K562 (cell line): ENCODE data around the gene HELT.
"Not testable (repeated sequence)": the region's sequence is repeated elsewhere in the genome, so short reads cannot be mapped to it uniquely, and the experiment has no call there.

Experiments
- CTCF ChIP-seq, 3 experiments: IDR thresholded peaks in 2 of 3; conservative IDR thresholded peaks in 1 of 3; 2 replicates each; pipeline ENCODE4 v1.5.1; 2011 to 2012; ENCODE audit warnings: low read length in 3 of 3, mild to moderate bottlenecking in 3 of 3, control low read depth in 2 of 3, improper control_type of control experiment in 1 of 3, inconsistent platforms in 1 of 3, low read depth in 1 of 3, mixed read lengths in 1 of 3, moderate library complexity in 1 of 3; ENCODE audit not compliant: insufficient read depth in 2 of 3
- ESRRB ChIP-seq: fragments of 250-450 bp; sonication (Bioruptor Pico); IDR thresholded peaks from 2 replicates; pipeline ENCODE4 v1.5.0; 2020; ENCODE audit warnings: mild to moderate bottlenecking, moderate library complexity, borderline replicate concordance
- GTF2A2 ChIP-seq: IDR thresholded peaks from 2 replicates; pipeline ENCODE4 v1.6.1; 2016; ENCODE audit warnings: mild to moderate bottlenecking, missing genetic modification characterization, missing compliant biosample characterization
- HLTF ChIP-seq: fragments of 450-650 bp; IDR thresholded peaks from 2 replicates; pipeline ENCODE4 v1.6.1; 2016
- KAT7 ChIP-seq: sonication (generic); formaldehyde crosslinking; IDR thresholded peaks from 2 replicates; pipeline ENCODE4 v1.8.0; 2022; ENCODE audit warnings: missing genetic modification reagents, mild to moderate bottlenecking, borderline replicate concordance
- KLF6 ChIP-seq: fragments of 250-450 bp; sonication (Bioruptor Pico); IDR thresholded peaks from 2 replicates; pipeline ENCODE4 v1.4.0; 2020; ENCODE audit warnings: mild to moderate bottlenecking, moderate library complexity, borderline replicate concordance
- MAZ ChIP-seq, 2 experiments: fragments of 450-650 bp in 1 of 2; sonication (generic) in 1 of 2; formaldehyde crosslinking; IDR thresholded peaks in 1 of 2; conservative IDR thresholded peaks in 1 of 2; 2 replicates each; pipeline versions ENCODE4 v1.4.0 to v1.5.0; 2020; ENCODE audit warnings: mild to moderate bottlenecking in 1 of 2, missing genetic modification reagents in 1 of 2
- SMARCA5 ChIP-seq: fragments of 450-650 bp; IDR thresholded peaks from 2 replicates; pipeline ENCODE4 v1.6.1; 2016
- TRIM24 ChIP-seq, 2 experiments: fragments of 450-650 bp; IDR thresholded peaks; 2 replicates each; pipeline ENCODE4 v1.6.1; 2016
- YY1 ChIP-seq, 3 experiments: IDR thresholded peaks; 2 replicates each; pipeline ENCODE4 v1.6.1; 2011; ENCODE audit warnings: low read length in 2 of 3, mild to moderate bottlenecking in 2 of 3, moderate library complexity in 2 of 3, borderline replicate concordance in 1 of 3, control low read depth in 1 of 3, low read depth in 1 of 3; ENCODE audit not compliant: insufficient read depth in 3 of 3, insufficient replicate concordance in 2 of 3, control insufficient read depth in 1 of 3, insufficient read length in 1 of 3; ENCODE audit errors: extremely low read depth in 1 of 3
- ZBED1 ChIP-seq: IDR thresholded peaks from 2 replicates; pipeline ENCODE4 v1.6.1; 2014
- ZC3H4 ChIP-seq: sonication (generic); formaldehyde crosslinking; IDR thresholded peaks from 2 replicates; pipeline ENCODE4 v1.9.0; 2021; ENCODE audit warnings: missing genetic modification reagents, borderline replicate concordance
- ZNF197 ChIP-seq: fragments of 200-800 bp; sonication (Bioruptor generic); IDR thresholded peaks from 2 replicates; pipeline ENCODE4 v1.6.1; 2016; ENCODE audit warnings: low read depth, missing genetic modification characterization, missing compliant biosample characterization
- ZNF239 ChIP-seq: fragments of 250-450 bp; sonication (Bioruptor Pico); IDR thresholded peaks from 2 replicates; pipeline ENCODE4 v1.4.0; 2020; ENCODE audit warnings: mild to moderate bottlenecking

GRCh38 chr4:185050286-185050685 lies 32.0 kb downstream of the HELT start:
- TF ChIP-seq ZNF197 (CRISPR knock-in tag); TRIM24 (IDR thresholded peaks at IDR 0.05); ZC3H4 (CRISPR knock-in tag); YY1 (IDR thresholded peaks at IDR 0.05; ENCODE audit: borderline replicate concordance in 1 of 3, control insufficient read depth in 1 of 3, extremely low read depth in 1 of 3, insufficient read depth in 3 of 3, insufficient read length in 1 of 3, insufficient replicate concordance in 2 of 3, low read depth in 1 of 3, low read length in 2 of 3); KAT7; ESRRB (CRISPR knock-in tag); KLF6; HLTF; ZNF239; GTF2A2; MAZ (CRISPR knock-in tag; conservative IDR thresholded peaks at IDR 0.05 in 1 of 2, IDR thresholded peaks at IDR 0.05 in 1 of 2); CTCF (IDR thresholded peaks at IDR 0.05 in 2 of 3, conservative IDR thresholded peaks at IDR 0.05 in 1 of 3; ENCODE audit: insufficient read depth in 2 of 3, low read depth in 1 of 3, low read length in 3 of 3); SMARCA5; ZBED1: not testable (repeated sequence)
